HepG2 (cell line): ENCODE results near the gene ELN. TPM values are rescaled to one million over a fixed set of nuclear protein-coding genes. Genes with fewer than 3 reads are reported as not detected.

ENCODE experiments used
- ATAC-seq: fragments of 200-7000 bp; cut with Tn5 transposase; 3 replicates; pipeline ENCODE4 v1.9.1; 2020; ENCODE audit warnings: mild to moderate bottlenecking, moderate library complexity
- BruUV-seq: library from RNA; stranded (reverse); fragments of 400-500 nt; replicated peaks from 2 replicates; lab custom pipeline; 2021; lab: Mats Ljungman, UMichigan
- CTCF ChIA-PET: fragments of 300-600 bp; formaldehyde crosslinking; extraction: SDS; loops from one replicate; lab custom pipeline; 2021; ENCODE audit warnings: low total read pairs, inconsistent platforms, low intra/inter-chr PET ratio; lab: Yijun Ruan, JAX
- POLR2A ChIA-PET: fragments of 350-600 bp; sonication (Branson Sonifier 250); formaldehyde crosslinking; loops from one replicate; lab custom pipeline; 2020; ENCODE audit warnings: antibody characterized with exemption, inconsistent platforms; lab: Yijun Ruan, JAX
- DNase-seq: peaks from one replicate; pipeline ENCODE4 v3.0.0-alpha.2; 2015; ENCODE audit warnings: low spot score
- FAIRE-seq: peaks from 3 replicates; lab custom pipeline; 2011; peaks lifted over from hg19 to GRCh38; lab: Jason Lieb, UNC
- H2AFZ ChIP-seq: one replicate; pipeline ENCODE4 v1.6.1; 2011; ENCODE audit warnings: low read length, inconsistent platforms
- H3K27ac ChIP-seq: fragments of 300-600 bp; 3 replicates; pipeline ENCODE4 v1.8.0; 2011; ENCODE audit warnings: mixed run types, mild to moderate bottlenecking, mixed read lengths, low read length, inconsistent platforms; ENCODE audit not compliant: insufficient read depth; ENCODE audit errors: extremely low read length
- H3K27me3 ChIP-seq, 2 experiments: fragments of 200-600 bp in 1 of 2; 2 replicates in 1 of 2; 3 replicates in 1 of 2; pipeline versions ENCODE4 v1.6.0 to v1.8.0; 2011; ENCODE audit warnings: low read length in 2 of 2, mild to moderate bottlenecking in 2 of 2, moderate library complexity in 2 of 2, inconsistent platforms in 1 of 2; ENCODE audit not compliant: insufficient read depth in 2 of 2, control insufficient read depth in 1 of 2
- H3K36me3 ChIP-seq, 2 experiments: fragments of 200-600 bp in 1 of 2; replicated peaks in 1 of 2; 2 replicates in 1 of 2; 3 replicates in 1 of 2; pipeline versions ENCODE4 v1.5.1 to v1.8.0; 2011; ENCODE audit warnings: low read length in 2 of 2, inconsistent platforms in 1 of 2; ENCODE audit not compliant: insufficient read depth in 2 of 2, control insufficient read depth in 1 of 2
- H3K4me1 ChIP-seq: 2 replicates; pipeline ENCODE4 v1.5.1; 2012; ENCODE audit warnings: low read length, inconsistent platforms; ENCODE audit not compliant: insufficient read depth
- H3K4me2 ChIP-seq: 2 replicates; pipeline ENCODE4 v1.6.0; 2011; ENCODE audit warnings: low read depth, low read length, inconsistent platforms
- H3K4me3 ChIP-seq, 3 experiments: fragments of 200-600 bp in 1 of 3; sonication (generic), shearing (Covaris generic) in 1 of 3; replicated peaks in 1 of 3; 2 replicates each; pipeline ENCODE4 v1.5.1; 2011 to 2016; ENCODE audit warnings: low read length in 3 of 3, inconsistent platforms in 2 of 3, low read depth in 2 of 3, mild to moderate bottlenecking in 2 of 3, control low read depth in 1 of 3, mixed read lengths in 1 of 3; ENCODE audit not compliant: insufficient read depth in 1 of 3
- H3K79me2 ChIP-seq: one replicate; pipeline ENCODE4 v1.6.1; 2011; ENCODE audit warnings: low read length, inconsistent platforms; ENCODE audit not compliant: insufficient read depth
- H3K9ac ChIP-seq: 2 replicates; pipeline ENCODE4 v1.6.0; 2011; ENCODE audit warnings: mild to moderate bottlenecking, low read depth, low read length, inconsistent platforms; ENCODE audit not compliant: insufficient read depth
- H3K9me3 ChIP-seq: 2 replicates; pipeline ENCODE4 v1.5.1; 2012; ENCODE audit warnings: mild to moderate bottlenecking, low read length
- H4K20me1 ChIP-seq: 2 replicates; pipeline ENCODE4 v1.6.0; 2011; ENCODE audit warnings: inconsistent platforms, mild to moderate bottlenecking, low read length, moderate library complexity; ENCODE audit not compliant: insufficient read depth
- ARNTL ChIP-seq: sonication (generic); formaldehyde crosslinking; IDR thresholded peaks from 2 replicates; pipeline ENCODE4 v1.4.0; 2020; ENCODE audit warnings: mild to moderate bottlenecking, missing genetic modification reagents
- CHD2 ChIP-seq: IDR thresholded peaks from 2 replicates; pipeline ENCODE4 v1.6.1; 2011; ENCODE audit warnings: low read depth, low read length, improper control_type of control experiment
- EZH2 ChIP-seq: conservative IDR thresholded peaks from 2 replicates; pipeline ENCODE4 v1.6.1; 2012; ENCODE audit warnings: mild to moderate bottlenecking, low read depth, low read length, moderate library complexity
- HMG20B ChIP-seq: conservative IDR thresholded peaks from 2 replicates; pipeline ENCODE4 v1.6.1; 2016; ENCODE audit warnings: missing genetic modification reagents, missing compliant biosample characterization
- SMARCC2 ChIP-seq: fragments of 450-650 bp; IDR thresholded peaks from 2 replicates; pipeline ENCODE4 v1.6.1; 2017; ENCODE audit warnings: antibody characterized with exemption, mild to moderate bottlenecking
- SMYD3 ChIP-seq: sonication (generic); formaldehyde crosslinking; IDR thresholded peaks from 2 replicates; pipeline ENCODE4 v1.8.1; 2023; ENCODE audit warnings: mild to moderate bottlenecking, missing genetic modification reagents
- SP4 ChIP-seq: sonication (generic); formaldehyde crosslinking; IDR thresholded peaks from 2 replicates; pipeline ENCODE4 v1.8.1; 2023; ENCODE audit warnings: mild to moderate bottlenecking, missing genetic modification reagents
- U2AF2 ChIP-seq: fragments of 200-400 bp; formaldehyde crosslinking; IDR thresholded peaks from 2 replicates; pipeline ENCODE4 v1.6.1; 2017; ENCODE audit warnings: low read depth, mild to moderate bottlenecking, low read length
- WIZ ChIP-seq: sonication (generic); formaldehyde crosslinking; IDR thresholded peaks from 2 replicates; pipeline ENCODE4 v1.5.1; 2020; ENCODE audit warnings: mild to moderate bottlenecking, missing genetic modification reagents
- ZKSCAN8 ChIP-seq: IDR thresholded peaks from 2 replicates; pipeline ENCODE4 v1.6.1; 2016; ENCODE audit warnings: borderline replicate concordance, missing genetic modification reagents, missing compliant biosample characterization
- ZMYM2 ChIP-seq: sonication (generic); formaldehyde crosslinking; IDR thresholded peaks from 2 replicates; pipeline ENCODE4 v1.8.0; 2022; ENCODE audit warnings: mild to moderate bottlenecking, missing genetic modification reagents
- ZNF670 ChIP-seq: sonication (generic); formaldehyde crosslinking; IDR thresholded peaks from 2 replicates; pipeline ENCODE4 v1.8.0; 2022; ENCODE audit warnings: mild to moderate bottlenecking, missing genetic modification reagents, borderline replicate concordance
- ZNF749 ChIP-seq: sonication (generic); formaldehyde crosslinking; IDR thresholded peaks from 2 replicates; pipeline ENCODE4 v1.8.0; 2022; ENCODE audit warnings: mild to moderate bottlenecking, missing genetic modification reagents, moderate library complexity, borderline replicate concordance
- ZNF766 ChIP-seq: sonication (generic); formaldehyde crosslinking; IDR thresholded peaks from 2 replicates; pipeline ENCODE4 v1.5.0; 2020; ENCODE audit warnings: missing genetic modification reagents, borderline replicate concordance
- WGBS: methylation state at CpG from one replicate; pipeline ENCODE4 v1.1.6; 2017; ENCODE audit warnings: low lambda C conversion rate; 5-methylcytosine and 5-hydroxymethylcytosine counted together
- in situ Hi-C: cut with HindIII; loops from 2 replicates; pipeline ENCODE4 v1.10.0; 2017; ENCODE audit warnings: low pct_unique_long_range_greater_than_20kb; ENCODE audit not compliant: extremely low pct_ligation_motif_present
- intact Hi-C: fragments of 100-400 bp; cut with micrococcal nuclease; formaldehyde crosslinking; loops from one replicate; pipeline ENCODE4 v1.10.0; 2022; ENCODE audit not compliant: unreplicated experiment
- polyA plus RNA-seq, 8 experiments: library from polyadenylated mRNA; depleted of rRNA in 3 of 8; stranded (reverse) in 7 of 8; unstranded in 1 of 8; fragments of >200 nt; fragmentation: Illumina TruSeq in 4 of 8; extraction: Trizol in 4 of 8; gene quantifications; 2 replicates each; pipeline versions ENCODE4 v1.2.1 to v1.2.3, GENCODE V29; 2011 to 2016; ENCODE audit warnings: low read depth in 4 of 8, missing spikeins in 1 of 8, mixed read lengths in 1 of 8; ENCODE audit not compliant: insufficient read depth in 1 of 8
- total RNA-seq, 5 experiments: library from RNA; depleted of rRNA; stranded (reverse); fragments of >200 nt; fragmentation: Illumina TruSeq; extraction: Trizol; gene quantifications; 2 replicates each; pipeline ENCODE4 v1.2.3, GENCODE V29; 2016; ENCODE audit warnings: low read depth in 1 of 5
- TF ChIP-seq, protein P1 (sequence below): sonication (generic); formaldehyde crosslinking; IDR thresholded peaks from 2 replicates; pipeline ENCODE4 v1.5.1; 2020; ENCODE audit warnings: missing genetic modification reagents, mild to moderate bottlenecking, borderline replicate concordance
- TF ChIP-seq, protein P2 (sequence below): IDR thresholded peaks from 2 replicates; pipeline ENCODE4 v1.6.1; 2016
- TF ChIP-seq, protein P3 (sequence below): sonication (generic); formaldehyde crosslinking; IDR thresholded peaks from 2 replicates; pipeline ENCODE4 v1.4.0; 2020; ENCODE audit warnings: missing genetic modification reagents
- TF ChIP-seq, protein P4 (sequence below): sonication (generic); formaldehyde crosslinking; conservative IDR thresholded peaks from 2 replicates; pipeline ENCODE4 v1.8.1; 2023; ENCODE audit warnings: missing genetic modification reagents

ELN gene
- total and polyA plus RNA-seq, 2 of the 13 experiments (the other 11 are each of a cell fraction or from before 2014, with no cell fraction given) = 0.15 to 0.37 TPM

DNA sequence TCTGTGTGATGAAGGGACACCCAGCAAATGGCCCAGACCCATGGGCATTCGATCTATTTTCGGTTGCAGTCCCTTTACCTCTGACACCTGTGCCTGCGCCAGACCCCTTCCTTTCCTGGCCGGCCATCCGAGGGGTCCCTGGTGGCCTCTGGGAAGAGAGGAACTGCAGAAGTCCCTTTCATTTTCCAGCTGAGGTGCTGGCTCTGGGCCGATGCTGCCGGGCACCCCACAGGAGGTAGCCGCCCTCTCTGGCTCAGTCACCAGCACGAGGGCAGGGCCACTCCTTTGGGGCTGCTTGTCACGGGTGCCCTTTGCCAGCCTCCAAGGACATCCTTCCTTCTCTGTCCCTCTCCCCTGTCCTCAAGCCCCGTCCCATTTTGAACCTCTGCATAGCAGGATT is 4.2 kb upstream of the ELN start:
- Histone ChIP-seq H3K79me2 (no peaks in the 10 kb centered on the region), H3K4me2 (no peak overlapping the region), H2AFZ (no peak overlapping the region), H3K4me1 (peaks cover 10% of the 10 kb centered on the region), H3K9me3 (no peaks in the 10 kb centered on the region), H3K4me3 (no peak overlapping the region), H3K27ac (no peak overlapping the region), H4K20me1 (no peaks in the 10 kb centered on the region)
- intact Hi-C loops (no loop called here), in situ Hi-C loops (loop anchor here (5.0 kb wide), 1 partner anchor 151 kb away; no protein-coding TSS in a partner anchor)
- WGBS = 20% methylated on average over 5 of the region's 11 CpGs
- ATAC-seq (no peak), FAIRE-seq (no peak), DNase-seq (no peak)
- BruUV-seq = no TSS peak
- CTCF ChIA-PET = no interaction called here
- TF ChIP-seq CHD2 (no peak), ARNTL (CRISPR knock-in tag) (no peak), SP4 (CRISPR knock-in tag) (no peak), HMG20B (CRISPR knock-in tag) (no peak), EZH2 (no peak), ZNF670 (CRISPR knock-in tag) (no peak), ZNF749 (no peak), U2AF2 (no peak), WIZ (no peak), ZKSCAN8 (no peak), SMARCC2 (no peak), ZMYM2 (CRISPR knock-in tag) (no peak), SMYD3 (CRISPR knock-in tag) (no peak), ZNF766 (no peak)
- TF ChIP-seq, protein P1, sequence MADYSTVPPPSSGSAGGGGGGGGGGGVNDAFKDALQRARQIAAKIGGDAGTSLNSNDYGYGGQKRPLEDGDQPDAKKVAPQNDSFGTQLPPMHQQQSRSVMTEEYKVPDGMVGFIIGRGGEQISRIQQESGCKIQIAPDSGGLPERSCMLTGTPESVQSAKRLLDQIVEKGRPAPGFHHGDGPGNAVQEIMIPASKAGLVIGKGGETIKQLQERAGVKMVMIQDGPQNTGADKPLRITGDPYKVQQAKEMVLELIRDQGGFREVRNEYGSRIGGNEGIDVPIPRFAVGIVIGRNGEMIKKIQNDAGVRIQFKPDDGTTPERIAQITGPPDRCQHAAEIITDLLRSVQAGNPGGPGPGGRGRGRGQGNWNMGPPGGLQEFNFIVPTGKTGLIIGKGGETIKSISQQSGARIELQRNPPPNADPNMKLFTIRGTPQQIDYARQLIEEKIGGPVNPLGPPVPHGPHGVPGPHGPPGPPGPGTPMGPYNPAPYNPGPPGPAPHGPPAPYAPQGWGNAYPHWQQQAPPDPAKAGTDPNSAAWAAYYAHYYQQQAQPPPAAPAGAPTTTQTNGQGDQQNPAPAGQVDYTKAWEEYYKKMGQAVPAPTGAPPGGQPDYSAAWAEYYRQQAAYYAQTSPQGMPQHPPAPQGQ = no peak
- TF ChIP-seq, protein P2, sequence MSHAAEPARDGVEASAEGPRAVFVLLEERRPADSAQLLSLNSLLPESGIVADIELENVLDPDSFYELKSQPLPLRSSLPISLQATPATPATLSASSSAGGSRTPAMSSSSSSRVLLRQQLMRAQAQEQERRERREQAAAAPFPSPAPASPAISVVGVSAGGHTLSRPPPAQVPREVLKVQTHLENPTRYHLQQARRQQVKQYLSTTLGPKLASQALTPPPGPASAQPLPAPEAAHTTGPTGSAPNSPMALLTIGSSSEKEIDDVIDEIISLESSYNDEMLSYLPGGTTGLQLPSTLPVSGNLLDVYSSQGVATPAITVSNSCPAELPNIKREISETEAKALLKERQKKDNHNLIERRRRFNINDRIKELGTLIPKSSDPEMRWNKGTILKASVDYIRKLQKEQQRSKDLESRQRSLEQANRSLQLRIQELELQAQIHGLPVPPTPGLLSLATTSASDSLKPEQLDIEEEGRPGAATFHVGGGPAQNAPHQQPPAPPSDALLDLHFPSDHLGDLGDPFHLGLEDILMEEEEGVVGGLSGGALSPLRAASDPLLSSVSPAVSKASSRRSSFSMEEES (CRISPR knock-in tag) = no peak
- TF ChIP-seq, protein P3, sequence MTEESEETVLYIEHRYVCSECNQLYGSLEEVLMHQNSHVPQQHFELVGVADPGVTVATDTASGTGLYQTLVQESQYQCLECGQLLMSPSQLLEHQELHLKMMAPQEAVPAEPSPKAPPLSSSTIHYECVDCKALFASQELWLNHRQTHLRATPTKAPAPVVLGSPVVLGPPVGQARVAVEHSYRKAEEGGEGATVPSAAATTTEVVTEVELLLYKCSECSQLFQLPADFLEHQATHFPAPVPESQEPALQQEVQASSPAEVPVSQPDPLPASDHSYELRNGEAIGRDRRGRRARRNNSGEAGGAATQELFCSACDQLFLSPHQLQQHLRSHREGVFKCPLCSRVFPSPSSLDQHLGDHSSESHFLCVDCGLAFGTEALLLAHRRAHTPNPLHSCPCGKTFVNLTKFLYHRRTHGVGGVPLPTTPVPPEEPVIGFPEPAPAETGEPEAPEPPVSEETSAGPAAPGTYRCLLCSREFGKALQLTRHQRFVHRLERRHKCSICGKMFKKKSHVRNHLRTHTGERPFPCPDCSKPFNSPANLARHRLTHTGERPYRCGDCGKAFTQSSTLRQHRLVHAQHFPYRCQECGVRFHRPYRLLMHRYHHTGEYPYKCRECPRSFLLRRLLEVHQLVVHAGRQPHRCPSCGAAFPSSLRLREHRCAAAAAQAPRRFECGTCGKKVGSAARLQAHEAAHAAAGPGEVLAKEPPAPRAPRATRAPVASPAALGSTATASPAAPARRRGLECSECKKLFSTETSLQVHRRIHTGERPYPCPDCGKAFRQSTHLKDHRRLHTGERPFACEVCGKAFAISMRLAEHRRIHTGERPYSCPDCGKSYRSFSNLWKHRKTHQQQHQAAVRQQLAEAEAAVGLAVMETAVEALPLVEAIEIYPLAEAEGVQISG (CRISPR knock-in tag) = no peak
- TF ChIP-seq, protein P4, sequence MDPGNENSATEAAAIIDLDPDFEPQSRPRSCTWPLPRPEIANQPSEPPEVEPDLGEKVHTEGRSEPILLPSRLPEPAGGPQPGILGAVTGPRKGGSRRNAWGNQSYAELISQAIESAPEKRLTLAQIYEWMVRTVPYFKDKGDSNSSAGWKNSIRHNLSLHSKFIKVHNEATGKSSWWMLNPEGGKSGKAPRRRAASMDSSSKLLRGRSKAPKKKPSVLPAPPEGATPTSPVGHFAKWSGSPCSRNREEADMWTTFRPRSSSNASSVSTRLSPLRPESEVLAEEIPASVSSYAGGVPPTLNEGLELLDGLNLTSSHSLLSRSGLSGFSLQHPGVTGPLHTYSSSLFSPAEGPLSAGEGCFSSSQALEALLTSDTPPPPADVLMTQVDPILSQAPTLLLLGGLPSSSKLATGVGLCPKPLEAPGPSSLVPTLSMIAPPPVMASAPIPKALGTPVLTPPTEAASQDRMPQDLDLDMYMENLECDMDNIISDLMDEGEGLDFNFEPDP (CRISPR knock-in tag) = no peak
- TF ChIP-seq, all 625 proteins: peak for 0
- Histone ChIP-seq H3K27me3 (peaks cover 9 to 40% of the 10 kb centered on the region in 2 experiments), H3K9ac (no peak overlapping the region), H3K36me3 (no peaks in the 10 kb centered on the region)
- POLR2A ChIA-PET = no interaction called here
